GM18526 (cell line): ENCODE results near the gene SP100.

ENCODE experiments used
- POLR2A ChIP-seq: IDR thresholded peaks from 3 replicates; pipeline ENCODE4 v1.6.1; 2011; ENCODE audit not compliant: insufficient read length; ENCODE audit errors: extremely low read depth

Gene SP100

DNA sequence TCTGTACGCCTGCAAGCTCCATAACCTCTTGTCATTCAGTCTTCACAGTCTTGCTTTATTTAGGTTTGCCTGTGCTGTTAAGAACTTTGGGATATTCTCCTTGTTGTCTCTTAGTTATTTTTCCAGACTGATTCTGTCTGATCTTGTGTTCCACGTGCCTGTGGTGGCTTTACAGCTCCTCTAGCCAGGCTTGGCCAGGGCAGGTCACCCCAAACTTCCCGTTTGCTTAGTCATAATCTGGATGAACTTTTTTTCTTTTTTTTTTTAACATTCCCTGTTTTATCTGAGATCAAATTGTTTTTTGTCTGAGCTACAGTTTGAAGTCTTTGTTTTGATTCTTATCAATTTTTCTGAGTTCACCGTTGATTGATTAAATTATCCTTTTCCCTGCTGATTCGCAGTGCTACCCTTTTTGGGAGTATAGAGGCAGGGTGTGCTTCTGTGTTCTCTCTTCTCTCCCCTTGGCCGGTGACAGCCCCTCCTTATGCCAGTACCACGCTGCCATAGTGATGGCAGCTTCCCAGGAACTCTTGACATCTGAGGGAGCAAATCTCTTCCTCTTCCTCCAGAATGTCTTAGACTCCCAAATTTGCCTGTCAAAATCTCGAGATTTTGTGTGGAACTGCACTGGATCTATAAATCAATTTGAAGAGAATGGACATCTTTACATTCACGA, 2.5 kb downstream of the SP100 start:
- no peak for TF ChIP-seq POLR2A

- TF ChIP-seq POLR2A: no peak
Observed at GRCh38 chr2:230419181-230419580, 3.2 kb downstream of the SP100 start.

- TF ChIP-seq POLR2A: no peak
Observed at GRCh38 chr2:230422149-230422548, 6.1 kb downstream of the SP100 start.

- no peak for TF ChIP-seq POLR2A
Observed at GRCh38 chr2:230423851-230424458, 8.0 kb downstream of the SP100 start.

DNA sequence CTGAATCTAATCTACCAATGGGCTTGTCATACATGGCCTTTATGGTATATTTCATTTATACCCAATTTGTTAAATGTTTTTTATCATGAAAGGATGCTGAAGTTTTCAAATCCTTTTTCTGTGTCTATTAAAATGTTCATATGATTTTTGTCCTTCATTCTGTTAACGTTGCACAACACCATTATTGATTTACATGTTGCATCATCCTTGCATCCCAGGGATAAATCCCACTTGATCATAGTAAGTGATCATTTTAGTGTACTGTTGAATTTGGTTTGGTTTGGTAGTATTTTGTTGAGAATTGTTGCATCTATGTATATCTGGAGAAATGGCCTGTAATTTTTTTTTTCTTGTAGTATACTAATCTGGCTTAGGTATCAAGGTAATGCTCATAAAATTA, 9.4 kb downstream of the SP100 start:
- no peak for TF ChIP-seq POLR2A

GRCh38 chr2:230429513-230429912, 13.5 kb downstream of the SP100 start:
- no peak for TF ChIP-seq POLR2A

GRCh38 chr2:230430957-230431910, 15.2 kb downstream of the SP100 start:
- TF ChIP-seq POLR2A: no peak

DNA sequence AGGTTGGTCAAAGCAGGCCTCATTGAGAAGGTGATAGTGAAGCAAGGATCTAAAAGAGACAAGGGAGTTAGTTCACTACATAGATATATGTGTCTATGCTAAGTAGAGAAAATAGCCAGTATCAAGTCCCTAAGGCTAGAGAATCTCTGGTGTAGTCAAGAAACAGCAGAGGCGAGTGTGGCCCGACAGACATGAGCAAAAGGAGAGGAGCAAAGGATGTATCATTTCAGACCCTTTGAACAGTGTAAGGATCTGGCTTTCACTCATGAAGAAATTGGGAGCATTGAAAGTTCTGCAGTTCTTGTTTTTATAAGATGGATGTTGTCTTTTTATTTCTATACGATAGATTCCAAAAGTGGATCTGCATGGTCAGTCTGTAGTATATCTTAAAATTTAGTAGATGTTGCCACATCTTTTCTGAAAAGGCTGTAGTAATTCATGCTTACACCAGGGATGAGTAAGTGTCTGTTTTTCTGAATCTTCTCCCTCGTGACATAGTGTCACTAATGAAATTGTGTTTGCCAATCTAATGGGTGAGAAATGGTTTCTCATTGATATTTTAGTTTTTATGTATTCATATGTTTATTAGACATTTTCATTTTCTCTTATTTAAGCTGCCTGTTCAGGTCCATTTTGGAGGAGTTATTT, 18.8 kb downstream of the SP100 start:
- TF ChIP-seq POLR2A: no peak

GRCh38 chr2:230435431-230435830, 19.4 kb downstream of the SP100 start:
- TF ChIP-seq POLR2A: no peak

DNA sequence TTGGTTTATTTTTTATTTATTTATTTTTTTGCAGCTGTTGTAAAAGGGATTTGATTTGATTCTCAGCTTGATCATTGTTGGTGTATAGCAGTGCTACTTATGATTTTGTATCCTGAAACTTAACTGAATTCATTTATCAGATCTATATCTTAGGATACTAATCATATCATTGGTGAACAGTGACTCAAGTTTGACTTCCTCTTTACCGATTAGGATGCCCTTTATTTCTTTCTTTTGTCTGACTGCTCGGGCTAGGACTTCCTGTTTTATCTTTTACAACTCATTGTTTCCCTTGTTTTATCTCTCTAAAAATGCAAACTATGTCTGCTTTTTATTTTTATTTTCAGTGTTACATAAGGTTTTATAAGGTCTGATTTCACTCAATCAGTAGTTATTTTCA, 23.6 kb downstream of the SP100 start:
- TF ChIP-seq POLR2A: no peak

DNA sequence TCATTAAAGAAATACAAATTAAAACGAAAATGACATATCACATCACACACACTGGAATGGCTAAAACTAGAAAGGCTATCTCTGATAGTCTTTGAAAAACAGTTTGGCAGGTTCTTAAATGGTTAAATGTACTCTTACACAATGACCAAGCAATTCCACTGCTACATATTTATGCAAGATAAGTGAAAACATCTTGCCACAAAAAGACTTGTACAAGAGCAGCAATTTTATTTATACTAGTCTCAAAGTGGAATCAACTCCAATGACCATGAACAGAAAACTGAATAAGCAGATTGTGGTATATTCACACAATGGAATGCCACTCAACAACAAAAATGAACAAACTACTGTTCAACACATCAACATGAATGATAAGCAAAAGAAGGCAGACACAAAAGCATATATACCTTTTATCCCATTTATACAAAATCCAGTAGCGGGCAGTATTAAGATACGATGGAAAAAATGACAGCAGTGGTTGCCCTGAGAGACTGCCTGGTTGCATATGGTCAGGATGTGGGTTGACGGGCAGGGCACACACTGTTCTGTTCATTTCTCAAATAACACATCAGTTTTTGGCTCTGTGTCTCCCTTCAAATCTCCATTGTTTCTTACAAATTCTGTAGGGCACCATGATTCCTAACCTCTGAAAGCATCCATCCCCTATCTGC, 25.4 kb downstream of the SP100 start:
- no peak for TF ChIP-seq POLR2A

DNA sequence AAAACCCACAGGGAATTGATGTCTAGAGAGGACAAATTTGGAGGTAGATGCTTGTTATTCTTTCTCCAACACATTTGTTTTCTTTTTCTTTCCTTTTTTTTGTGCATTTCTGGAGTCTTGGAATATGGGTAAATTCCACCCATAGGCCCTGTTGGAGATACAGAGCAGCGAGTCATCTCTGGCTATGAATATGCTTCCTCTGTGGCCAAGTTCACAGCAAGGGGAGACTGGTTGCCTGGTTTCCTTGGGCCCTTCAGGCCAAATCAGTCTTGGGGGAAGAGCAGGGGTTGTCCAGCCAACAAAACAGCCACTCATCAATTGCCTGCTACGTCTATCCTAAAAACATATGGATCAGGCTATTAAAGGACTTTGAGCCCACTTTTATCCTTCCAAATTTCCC, 27.5 kb downstream of the SP100 start:
- TF ChIP-seq POLR2A: no peak

- no peak for TF ChIP-seq POLR2A
Observed at GRCh38 chr2:230444832-230445231, 28.8 kb downstream of the SP100 start.

DNA sequence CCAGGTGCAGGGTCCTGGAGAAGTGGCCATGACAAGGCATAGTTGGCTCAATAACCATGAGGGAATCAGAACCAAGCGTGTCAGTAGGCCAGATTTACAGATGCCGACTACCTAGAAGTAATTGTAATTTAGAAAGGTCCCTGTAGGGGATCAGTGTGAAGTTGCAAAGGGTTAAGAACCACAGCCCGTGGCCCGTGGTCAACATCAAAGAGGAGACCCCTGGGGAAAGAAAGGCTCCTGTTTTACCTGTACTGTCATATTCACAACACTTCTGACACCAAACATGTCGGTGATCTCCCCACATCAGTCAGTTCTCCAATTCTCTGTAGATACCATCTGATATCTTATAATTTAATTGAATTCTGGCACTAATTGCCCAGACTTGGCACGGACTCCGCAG, 31.0 kb downstream of the SP100 start:
- TF ChIP-seq POLR2A: no peak
